IPS-NIHi11 (cell line): Measurements from ENCODE around the gene CREBRF.
"Not testable (repeated sequence)": the region's sequence is repeated elsewhere in the genome, so short reads cannot be mapped to it uniquely, and the experiment has no call there.

Experiments
- DNase-seq: peaks from one replicate; pipeline ENCODE4 v3.0.0; 2012; ENCODE audit warnings: mixed read lengths, low spot score

CREBRF gene

GRCh38 chr5:173035904-173036707 is 20.0 kb upstream of the CREBRF start:
- no peak for DNase-seq

- DNase-seq = no peak
These were observed 17.0 kb upstream of the CREBRF start for GRCh38 chr5:173039188-173039587.

- no peak for DNase-seq
These were observed 16.2 kb upstream of the CREBRF start for GRCh38 chr5:173039964-173040363.

- DNase-seq = no peak
These were observed 14.0 kb upstream of the CREBRF start for GRCh38 chr5:173041881-173042762.

- no peak for DNase-seq
These were observed 13.4 kb upstream of the CREBRF start for GRCh38 chr5:173042763-173043107.

GRCh38 chr5:173045474-173045873 is 10.7 kb upstream of the CREBRF start:
- DNase-seq = peak; percentile 35

- not testable (repeated sequence) for DNase-seq
These were observed 8.9 kb upstream of the CREBRF start for GRCh38 chr5:173047096-173047837.

GRCh38 chr5:173047838-173048105 is 8.4 kb upstream of the CREBRF start:
- no peak for DNase-seq

GRCh38 chr5:173050791-173051190 is 5.4 kb upstream of the CREBRF start:
- no peak for DNase-seq

- DNase-seq = no peak
These were observed 4.4 kb upstream of the CREBRF start for GRCh38 chr5:173051746-173052145.

- no peak for DNase-seq
These were observed 3.1 kb upstream of the CREBRF start for GRCh38 chr5:173053041-173053440.

GRCh38 chr5:173055042-173055721 is 970 bp upstream of the CREBRF start:
- DNase-seq = no peak

- DNase-seq = no peak
These were observed 500 bp upstream of the CREBRF start for GRCh38 chr5:173055722-173055982.

GRCh38 chr5:173056783-173057061 is 570 bp downstream of the CREBRF start:
- DNase-seq = peak; percentile 69

- peak; percentile 95 for DNase-seq
These were observed 1.1 kb downstream of the CREBRF start for GRCh38 chr5:173057062-173057924.

- DNase-seq = no peak
These were observed 6.0 kb downstream of the CREBRF start for GRCh38 chr5:173062141-173062540.

GRCh38 chr5:173065155-173065554 is 9.0 kb downstream of the CREBRF start:
- DNase-seq = no peak

GRCh38 chr5:173069671-173070070 is 13.5 kb downstream of the CREBRF start:
- no peak for DNase-seq

GRCh38 chr5:173075137-173075843 is 19.1 kb downstream of the CREBRF start:
- no peak for DNase-seq

GRCh38 chr5:173075970-173076369 is 19.8 kb downstream of the CREBRF start:
- no peak for DNase-seq

- DNase-seq = not testable (repeated sequence)
These were observed 20.3 kb downstream of the CREBRF start for GRCh38 chr5:173076471-173076870.
